Dedifferentiated amniotic fluid mesenchymal stem cell (primary cell): ENCODE results near the gene ATRX.
"Not testable (repeated sequence)": the region's sequence is repeated elsewhere in the genome, so short reads cannot be mapped to it uniquely, and the experiment has no call there.

Source experiments
- DNase-seq: peaks from one replicate; pipeline ENCODE4 v3.0.0-alpha.2; 2016; ENCODE audit errors: extremely low spot score

ATRX gene

GRCh38 chrX:77785486-77786364 lies at the start of gene ATRX:
Gene ATRX (minus strand): TSS chrX:77786216. CDS start chrX:77786001, 215 bp downstream.
- peak; percentile 81 for DNase-seq

- not testable (repeated sequence) for DNase-seq
Measured at GRCh38 chrX:77831544-77831943, 45.5 kb upstream of the ATRX start.

- DNase-seq = not testable (repeated sequence)
Measured at GRCh38 chrX:77821989-77822388, 36.0 kb upstream of the ATRX start.

GRCh38 chrX:77820091-77820727 lies 34.2 kb upstream of the ATRX start:
- DNase-seq = no peak

GRCh38 chrX:77814210-77814609 lies 28.2 kb upstream of the ATRX start:
- no peak for DNase-seq

- DNase-seq = no peak
Measured at GRCh38 chrX:77802201-77802600, 16.2 kb upstream of the ATRX start.

- no peak for DNase-seq
Measured at GRCh38 chrX:77795124-77795523, 9.1 kb upstream of the ATRX start.

GRCh38 chrX:77793946-77794345 lies 7.9 kb upstream of the ATRX start:
- DNase-seq = no peak

GRCh38 chrX:77788050-77788449 lies 2.0 kb upstream of the ATRX start:
- DNase-seq = no peak

- no peak for DNase-seq
Measured at GRCh38 chrX:77786365-77786680, 307 bp upstream of the ATRX start.

GRCh38 chrX:77779695-77780094 lies 6.3 kb downstream of the ATRX start:
- DNase-seq = no peak

- no peak for DNase-seq
Measured at GRCh38 chrX:77776659-77777058, 9.4 kb downstream of the ATRX start.

GRCh38 chrX:77771601-77772000 lies 14.4 kb downstream of the ATRX start:
- DNase-seq = no peak

GRCh38 chrX:77768787-77769186 lies 17.2 kb downstream of the ATRX start:
- no peak for DNase-seq

- not testable (repeated sequence) for DNase-seq
Measured at GRCh38 chrX:77766212-77766611, 19.8 kb downstream of the ATRX start.

- no peak for DNase-seq
Measured at GRCh38 chrX:77755561-77755960, 30.5 kb downstream of the ATRX start.

GRCh38 chrX:77753942-77754341 lies 32.1 kb downstream of the ATRX start:
- not testable (repeated sequence) for DNase-seq

GRCh38 chrX:77749695-77750094 lies 36.3 kb downstream of the ATRX start:
- no peak for DNase-seq

GRCh38 chrX:77743720-77744119 lies 42.3 kb downstream of the ATRX start:
- no peak for DNase-seq

- DNase-seq = no peak
Measured at GRCh38 chrX:77742788-77743476, 43.1 kb downstream of the ATRX start.

GRCh38 chrX:77740376-77740905 lies 45.6 kb downstream of the ATRX start:
- DNase-seq = no peak

GRCh38 chrX:77733342-77733741 lies 52.7 kb downstream of the ATRX start:
- DNase-seq = no peak
